Measurements from ENCODE around the gene GIGYF2. TPM values are rescaled to one million over a fixed set of nuclear protein-coding genes. Genes with fewer than 3 reads are reported as not detected.

The GIGYF2 gene
- total and polyA plus RNA-seq, 2 of the 13 experiments (the other 11 are each of a cell fraction or from before 2014, with no cell fraction given), result 44.9 to 73.5 TPM

- TF ChIP-seq, protein P1, sequence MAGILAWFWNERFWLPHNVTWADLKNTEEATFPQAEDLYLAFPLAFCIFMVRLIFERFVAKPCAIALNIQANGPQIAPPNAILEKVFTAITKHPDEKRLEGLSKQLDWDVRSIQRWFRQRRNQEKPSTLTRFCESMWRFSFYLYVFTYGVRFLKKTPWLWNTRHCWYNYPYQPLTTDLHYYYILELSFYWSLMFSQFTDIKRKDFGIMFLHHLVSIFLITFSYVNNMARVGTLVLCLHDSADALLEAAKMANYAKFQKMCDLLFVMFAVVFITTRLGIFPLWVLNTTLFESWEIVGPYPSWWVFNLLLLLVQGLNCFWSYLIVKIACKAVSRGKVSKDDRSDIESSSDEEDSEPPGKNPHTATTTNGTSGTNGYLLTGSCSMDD (CRISPR knock-in tag; IDR thresholded peaks at IDR 0.05), result no peak
- 0 out of 2 replicates have a peak, but pooled peaks have one; percentile 39 for TF ChIP-seq ZNF34 (CRISPR knock-in tag; IDR thresholded peaks at IDR 0.05; ENCODE audit: borderline replicate concordance)
- no peak for TF ChIP-seq ARHGAP35 (CRISPR knock-in tag; IDR thresholded peaks at IDR 0.05; ENCODE audit: borderline replicate concordance)
- TF ChIP-seq ATF1 (CRISPR knock-in tag; IDR thresholded peaks at IDR 0.05), result no peak
- TF ChIP-seq HMGA1 (CRISPR knock-in tag; conservative IDR thresholded peaks at IDR 0.05), result no peak
- TF ChIP-seq HNF1B (CRISPR knock-in tag; IDR thresholded peaks at IDR 0.05), result no peak
- no peak for TF ChIP-seq ZNF75D (CRISPR knock-in tag; IDR thresholded peaks at IDR 0.05; ENCODE audit: borderline replicate concordance)
- no peak for TF ChIP-seq HMG20B (CRISPR knock-in tag; conservative IDR thresholded peaks at IDR 0.05)
- no peak for TF ChIP-seq PAF1 (CRISPR knock-in tag; IDR thresholded peaks at IDR 0.05)
- no peak for TF ChIP-seq DRAP1 (CRISPR knock-in tag; IDR thresholded peaks at IDR 0.05)
- TF ChIP-seq ZNF850 (CRISPR knock-in tag; conservative IDR thresholded peaks at IDR 0.05), result no peak
- no peak for TF ChIP-seq KDM1A (CRISPR knock-in tag; IDR thresholded peaks at IDR 0.05)
- TF ChIP-seq ZMYM3 (CRISPR knock-in tag; IDR thresholded peaks at IDR 0.05), result peak; percentile 63; the same call in 1 of the 2 replicates
- no peak for TF ChIP-seq NFIC (IDR thresholded peaks at IDR 0.05; ENCODE audit: low read length)
- no peak for TF ChIP-seq SP1 (IDR thresholded peaks at IDR 0.05)
- TF ChIP-seq SP1 (CRISPR knock-in tag; IDR thresholded peaks at IDR 0.05), result peak; percentile 24; the same call in 1 of the 2 replicates
- 0 out of 2 replicates have a peak, but pooled peaks have one; percentile 10 for TF ChIP-seq ZKSCAN5 (CRISPR knock-in tag; IDR thresholded peaks at IDR 0.05)
- TF ChIP-seq DNMT3B (CRISPR knock-in tag; conservative IDR thresholded peaks at IDR 0.05), result no peak
- no peak for TF ChIP-seq PCBP2 (optimal IDR thresholded peaks at IDR 0.05; ENCODE audit: low read depth, low read length, poor library complexity, severe bottlenecking)
- peak; percentile 45; the same call in 1 of the 2 replicates for TF ChIP-seq POLR2AphosphoS5 (IDR thresholded peaks at IDR 0.05; ENCODE audit: low read depth, low read length)
- TF ChIP-seq REST (IDR thresholded peaks at IDR 0.05; ENCODE audit: borderline replicate concordance in 1 of 2, low read depth in 1 of 2, low read length in 2 of 2), result no peak
- no peak for TF ChIP-seq HHEX (CRISPR knock-in tag; IDR thresholded peaks at IDR 0.05)
- no peak for TF ChIP-seq IRF2 (CRISPR knock-in tag; IDR thresholded peaks at IDR 0.05)
- TF ChIP-seq REXO4 (CRISPR knock-in tag; IDR thresholded peaks at IDR 0.05; ENCODE audit: borderline replicate concordance), result no peak
- TF ChIP-seq NR2F2 (IDR thresholded peaks at IDR 0.05; ENCODE audit: borderline replicate concordance, low read depth), result no peak
- no peak for TF ChIP-seq KLF13 (CRISPR knock-in tag; IDR thresholded peaks at IDR 0.05)
Observed at GRCh38 chr2:232869138-232870017, 172.2 kb downstream of the GIGYF2 start (continued).
